HG02943 (cell line): ENCODE measurements around the gene GPRC5A.
"Not testable (repeated sequence)": the region's sequence is repeated elsewhere in the genome, so short reads cannot be mapped to it uniquely, and the experiment has no call there.

Experiments used
- ATAC-seq: cut with Tn5 transposase; IDR thresholded peaks from one replicate; pipeline ENCODE4 v1.9.1; 2021; ENCODE audit warnings: mild to moderate bottlenecking, low read depth, moderate library complexity; ENCODE audit not compliant: unreplicated experiment

Gene GPRC5A

GRCh38 chr12:12891080-12891880 is at the start of gene GPRC5A:
GPRC5A (plus strand) TSS chr12:12891562; CDS start chr12:12908250, 16,688 bp downstream.
- no peak for ATAC-seq

- no peak for ATAC-seq
Observed at GRCh38 chr12:12845794-12846243, 45.5 kb upstream of the GPRC5A start.

GRCh38 chr12:12846780-12847179 is 44.6 kb upstream of the GPRC5A start:
- ATAC-seq = not testable (repeated sequence)

GRCh38 chr12:12853435-12853834 is 37.9 kb upstream of the GPRC5A start:
- no peak for ATAC-seq

- ATAC-seq = no peak
Observed at GRCh38 chr12:12859690-12860089, 31.7 kb upstream of the GPRC5A start.

GRCh38 chr12:12864243-12864642 is 27.1 kb upstream of the GPRC5A start:
- no peak for ATAC-seq

- no peak for ATAC-seq
Observed at GRCh38 chr12:12868477-12869235, 22.7 kb upstream of the GPRC5A start.

GRCh38 chr12:12870465-12870864 is 20.9 kb upstream of the GPRC5A start:
- no peak for ATAC-seq

GRCh38 chr12:12871587-12872138 is 19.7 kb upstream of the GPRC5A start:
- ATAC-seq = no peak

GRCh38 chr12:12872139-12872933 is 19.0 kb upstream of the GPRC5A start:
- ATAC-seq = no peak

GRCh38 chr12:12872934-12873275 is 18.5 kb upstream of the GPRC5A start:
- no peak for ATAC-seq

- ATAC-seq = no peak
Observed at GRCh38 chr12:12874029-12874428, 17.3 kb upstream of the GPRC5A start.

- not testable (repeated sequence) for ATAC-seq
Observed at GRCh38 chr12:12875301-12875700, 16.1 kb upstream of the GPRC5A start.

GRCh38 chr12:12877153-12877768 is 14.1 kb upstream of the GPRC5A start:
- ATAC-seq = no peak

- ATAC-seq = no peak
Observed at GRCh38 chr12:12877781-12878455, 13.4 kb upstream of the GPRC5A start.

GRCh38 chr12:12880537-12880936 is 10.8 kb upstream of the GPRC5A start:
- ATAC-seq = no peak

- ATAC-seq = no peak
Observed at GRCh38 chr12:12881151-12881909, 10.0 kb upstream of the GPRC5A start.

- no peak for ATAC-seq
Observed at GRCh38 chr12:12882288-12882687, 9.1 kb upstream of the GPRC5A start.
